A673 (cell line): ENCODE data around the gene ROBO2.

Experiments
- CTCF ChIP-seq: fragments of 300-800, 200-600 bp; sonication (generic); conservative IDR thresholded peaks from 2 replicates; pipeline ENCODE4 v1.5.1; 2017; ENCODE audit warnings: low read depth, mild to moderate bottlenecking, antibody characterized with exemption, low read length, moderate library complexity, mixed read lengths
- EZH2 ChIP-seq: fragments of 200-600 bp; sonication (generic); IDR thresholded peaks from 2 replicates; pipeline ENCODE4 v1.6.1; 2017; ENCODE audit warnings: borderline replicate concordance, low read depth, mild to moderate bottlenecking, mixed read lengths, antibody characterized with exemption, low read length; ENCODE audit not compliant: poor library complexity, severe bottlenecking

- TF ChIP-seq EZH2 (no peak), CTCF (no peak)
Measured at GRCh38 chr3:77536038-77536775, 496.3 kb downstream of the ROBO2 start.
